ENCODE measurements around the gene PPP2R2C.

Gene PPP2R2C

GRCh38 chr4:6415031-6415705 is 57.2 kb downstream of the PPP2R2C start:
- no peak for TF ChIP-seq CTCF (IDR thresholded peaks at IDR 0.05; ENCODE audit: insufficient read depth, missing control alignments)
- FAIRE-seq: no peak
- DNase-seq (ENCODE audit: insufficient read length, low spot score): no peak

- FAIRE-seq (no peak), DNase-seq (ENCODE audit: insufficient read length, low spot score) (no peak)
- no peak for TF ChIP-seq CTCF (IDR thresholded peaks at IDR 0.05; ENCODE audit: insufficient read depth, missing control alignments)
Observed at GRCh38 chr4:6414578-6414977, 57.8 kb downstream of the PPP2R2C start.

GRCh38 chr4:6410664-6411063 is 61.8 kb downstream of the PPP2R2C start:
- TF ChIP-seq CTCF (IDR thresholded peaks at IDR 0.05; ENCODE audit: insufficient read depth, missing control alignments): no peak
- DNase-seq (ENCODE audit: insufficient read length, low spot score): no peak
- FAIRE-seq: no peak

- no peak for TF ChIP-seq CTCF (IDR thresholded peaks at IDR 0.05; ENCODE audit: insufficient read depth, missing control alignments)
- FAIRE-seq (no peak), DNase-seq (ENCODE audit: insufficient read length, low spot score) (no peak)
Observed at GRCh38 chr4:6410068-6410467, 62.3 kb downstream of the PPP2R2C start.

- DNase-seq (ENCODE audit: insufficient read length, low spot score) (no peak), FAIRE-seq (no peak)
- no peak for TF ChIP-seq CTCF (IDR thresholded peaks at IDR 0.05; ENCODE audit: insufficient read depth, missing control alignments)
Observed at GRCh38 chr4:6409381-6409780, 63.0 kb downstream of the PPP2R2C start.

GRCh38 chr4:6408263-6408662 is 64.2 kb downstream of the PPP2R2C start:
- TF ChIP-seq CTCF (IDR thresholded peaks at IDR 0.05; ENCODE audit: insufficient read depth, missing control alignments): no peak
- DNase-seq (ENCODE audit: insufficient read length, low spot score) (no peak), FAIRE-seq (no peak)

GRCh38 chr4:6405397-6405706 is 67.1 kb downstream of the PPP2R2C start:
- no peak for TF ChIP-seq CTCF (IDR thresholded peaks at IDR 0.05; ENCODE audit: insufficient read depth, missing control alignments)
- DNase-seq (ENCODE audit: insufficient read length, low spot score): no peak

More at GRCh38 chr4:6405397-6405706, 67.1 kb downstream of the PPP2R2C start:
- no peak for FAIRE-seq

Data from D721Med (cell line).